ENCODE data around the gene C4orf50.

- TF ChIP-seq, protein P1, sequence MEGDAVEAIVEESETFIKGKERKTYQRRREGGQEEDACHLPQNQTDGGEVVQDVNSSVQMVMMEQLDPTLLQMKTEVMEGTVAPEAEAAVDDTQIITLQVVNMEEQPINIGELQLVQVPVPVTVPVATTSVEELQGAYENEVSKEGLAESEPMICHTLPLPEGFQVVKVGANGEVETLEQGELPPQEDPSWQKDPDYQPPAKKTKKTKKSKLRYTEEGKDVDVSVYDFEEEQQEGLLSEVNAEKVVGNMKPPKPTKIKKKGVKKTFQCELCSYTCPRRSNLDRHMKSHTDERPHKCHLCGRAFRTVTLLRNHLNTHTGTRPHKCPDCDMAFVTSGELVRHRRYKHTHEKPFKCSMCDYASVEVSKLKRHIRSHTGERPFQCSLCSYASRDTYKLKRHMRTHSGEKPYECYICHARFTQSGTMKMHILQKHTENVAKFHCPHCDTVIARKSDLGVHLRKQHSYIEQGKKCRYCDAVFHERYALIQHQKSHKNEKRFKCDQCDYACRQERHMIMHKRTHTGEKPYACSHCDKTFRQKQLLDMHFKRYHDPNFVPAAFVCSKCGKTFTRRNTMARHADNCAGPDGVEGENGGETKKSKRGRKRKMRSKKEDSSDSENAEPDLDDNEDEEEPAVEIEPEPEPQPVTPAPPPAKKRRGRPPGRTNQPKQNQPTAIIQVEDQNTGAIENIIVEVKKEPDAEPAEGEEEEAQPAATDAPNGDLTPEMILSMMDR (IDR thresholded peaks at IDR 0.05): peak in 4 of 5 experiments; percentile 39 to 70 (median 67)
- no peak for TF ChIP-seq POLR2A (IDR thresholded peaks at IDR 0.05)
These were observed 1.4 kb upstream of the C4orf50 start for GRCh38 chr4:6019316-6020263.

Measured in tibial nerve (tissue), 3 donors.